GM12878 (cell line): ENCODE measurements around the gene TECR. TPM values are rescaled to one million over a fixed set of nuclear protein-coding genes. Genes with fewer than 3 reads are reported as not detected.

Experiments used
- ATAC-seq: fragments of 200-7000 bp; cut with Tn5 transposase; 3 replicates; pipeline ENCODE4 v1.9.1; 2020; ENCODE audit warnings: mild to moderate bottlenecking, moderate library complexity
- BruUV-seq: library from RNA; stranded (reverse); fragments of 400-500 nt; replicated peaks from 2 replicates; lab custom pipeline; 2021; lab: Mats Ljungman, UMichigan
- CTCF ChIA-PET: fragments of 300-600 bp; sonication (Branson Sonifier 250); formaldehyde crosslinking; extraction: SDS; loops from one replicate; lab custom pipeline; 2021; ENCODE audit warnings: inconsistent platforms; lab: Yijun Ruan, JAX
- POLR2A ChIA-PET: fragments of 350-600 bp; formaldehyde crosslinking; extraction: SDS; loops from one replicate; lab custom pipeline; 2021; ENCODE audit warnings: inconsistent platforms; lab: Charles Lee
- RAD21 ChIA-PET: fragments of 300-600 bp; sonication (Branson Sonifier 250); formaldehyde crosslinking; loops from one replicate; lab custom pipeline; 2023; ENCODE audit warnings: antibody characterized with exemption; ENCODE audit not compliant: unreplicated experiment; lab: Charles Lee
- SMC1A ChIA-PET: fragments of 300-600 bp; sonication (Branson Sonifier 250); formaldehyde crosslinking; loops from one replicate; lab custom pipeline; 2023; ENCODE audit not compliant: unreplicated experiment, uncharacterized antibody; lab: Charles Lee
- DNase-seq: peaks from one replicate; pipeline ENCODE4 v3.0.0-alpha.2; 2011; ENCODE audit warnings: low read depth, low spot score
- FAIRE-seq: peaks from 3 replicates; lab custom pipeline; 2011; peaks lifted over from hg19 to GRCh38; lab: Jason Lieb, UNC
- H2AFZ ChIP-seq: 2 replicates; pipeline ENCODE4 v1.6.0; 2011; ENCODE audit warnings: low read depth, low read length, control low read depth; ENCODE audit not compliant: control insufficient read depth
- H3K27ac ChIP-seq: 2 replicates; pipeline ENCODE4 v1.5.1; 2011; ENCODE audit warnings: control low read depth; ENCODE audit not compliant: control insufficient read depth, insufficient read depth
- H3K27me3 ChIP-seq, 2 experiments: replicated peaks in 1 of 2; 2 replicates each; pipeline versions ENCODE4 v1.6.0 to v1.6.1; 2011; ENCODE audit warnings: low read length in 1 of 2; ENCODE audit not compliant: control insufficient read depth in 2 of 2, insufficient read depth in 2 of 2
- H3K36me3 ChIP-seq, 2 experiments: 2 replicates each; pipeline ENCODE4 v1.5.1; 2011; ENCODE audit warnings: low read length in 1 of 2; ENCODE audit not compliant: control insufficient read depth in 2 of 2, insufficient read depth in 2 of 2
- H3K4me1 ChIP-seq: 2 replicates; pipeline ENCODE4 v1.6.1; 2011; ENCODE audit warnings: mild to moderate bottlenecking, low read length, moderate library complexity, mixed read lengths; ENCODE audit not compliant: control insufficient read depth, insufficient read depth
- H3K4me2 ChIP-seq: 2 replicates; pipeline ENCODE4 v1.6.0; 2011; ENCODE audit warnings: control low read depth; ENCODE audit not compliant: control insufficient read depth, insufficient read depth
- H3K4me3 ChIP-seq: fragments of 200-600 bp; sonication (generic); 2 replicates; pipeline ENCODE4 v1.5.1; 2016
- H3K79me2 ChIP-seq: 2 replicates; pipeline ENCODE4 v1.6.0; 2011; ENCODE audit warnings: low read length; ENCODE audit not compliant: control insufficient read depth, insufficient read depth
- H3K9ac ChIP-seq: 2 replicates; pipeline ENCODE4 v1.8.0; 2011; ENCODE audit warnings: low read length, control low read depth, mixed read lengths; ENCODE audit not compliant: control insufficient read depth, insufficient read depth
- H3K9me3 ChIP-seq: replicated peaks from 3 replicates; pipeline ENCODE4 v1.5.1; 2011; ENCODE audit warnings: mild to moderate bottlenecking, low read length; ENCODE audit not compliant: control insufficient read depth, insufficient read depth
- H4K20me1 ChIP-seq: 2 replicates; pipeline ENCODE4 v1.6.0; 2011; ENCODE audit not compliant: control insufficient read depth, insufficient read depth
- CBFB ChIP-seq: IDR thresholded peaks from 2 replicates; pipeline ENCODE4 v1.6.1; 2016; ENCODE audit warnings: antibody characterized with exemption, low read depth
- CREB1 ChIP-seq: IDR thresholded peaks from 2 replicates; pipeline ENCODE4 v1.6.1; 2012; ENCODE audit warnings: low read depth, mild to moderate bottlenecking, inconsistent platforms
- ESRRA ChIP-seq: IDR thresholded peaks from 2 replicates; pipeline ENCODE4 v1.6.1; 2012; ENCODE audit warnings: mild to moderate bottlenecking, low read length, improper control_type of control experiment
- EZH2 ChIP-seq: IDR thresholded peaks from 2 replicates; pipeline ENCODE4 v1.6.1; 2012; ENCODE audit warnings: low read depth, mild to moderate bottlenecking, control low read depth, inconsistent platforms, low read length, borderline replicate concordance; ENCODE audit not compliant: control insufficient read depth
- FOXM1 ChIP-seq: IDR thresholded peaks from 2 replicates; pipeline ENCODE4 v1.6.1; 2012; ENCODE audit warnings: low read depth, mild to moderate bottlenecking, inconsistent platforms, low read length, moderate library complexity
- MTA3 ChIP-seq: IDR thresholded peaks from 2 replicates; pipeline ENCODE4 v1.6.1; 2012; ENCODE audit warnings: low read length, inconsistent platforms, borderline replicate concordance
- NR2C2 ChIP-seq: IDR thresholded peaks from 2 replicates; pipeline ENCODE4 v1.6.1; 2011; ENCODE audit warnings: borderline replicate concordance, low read depth; ENCODE audit not compliant: control insufficient read depth, insufficient read length
- STAT1 ChIP-seq: fragments of 450-650 bp; conservative IDR thresholded peaks from 2 replicates; pipeline ENCODE4 v1.6.1; 2014; ENCODE audit warnings: antibody characterized with exemption, mild to moderate bottlenecking
- TCF12 ChIP-seq: IDR thresholded peaks from 2 replicates; pipeline ENCODE4 v1.6.1; 2011; ENCODE audit warnings: low read depth, mild to moderate bottlenecking, low read length
- YY1 ChIP-seq: IDR thresholded peaks from 2 replicates; pipeline ENCODE4 v1.6.1; 2011; ENCODE audit warnings: low read depth, mild to moderate bottlenecking, low read length
- ZNF207 ChIP-seq: fragments of 450-650 bp; IDR thresholded peaks from 2 replicates; pipeline ENCODE4 v1.6.1; 2014; ENCODE audit warnings: antibody characterized with exemption, mild to moderate bottlenecking, borderline replicate concordance
- ZNF217 ChIP-seq: fragments of 450-650 bp; IDR thresholded peaks from 2 replicates; pipeline ENCODE4 v1.6.1; 2017; ENCODE audit warnings: antibody characterized with exemption, mild to moderate bottlenecking
- WGBS: methylation state at CpG from one replicate; pipeline ENCODE4 v1.1.6; 2016; ENCODE audit warnings: low lambda C conversion rate; ENCODE audit not compliant: insufficient replicate concordance, insufficient coverage; ENCODE audit errors: missing lambda C conversion rate; 5-methylcytosine and 5-hydroxymethylcytosine counted together
- in situ Hi-C: fragments of 300-500 bp; cut with MboI; formaldehyde crosslinking; loops from 9 replicates; pipeline ENCODE4 v1.14.3; 2018; ENCODE audit warnings: mixed read lengths
- intact Hi-C: fragments of 100-400 bp; cut with micrococcal nuclease; formaldehyde crosslinking; loops from one replicate; pipeline ENCODE4 v1.14.2; 2022; ENCODE audit not compliant: unreplicated experiment
- polyA plus RNA-seq, 11 experiments: library from polyadenylated mRNA; depleted of rRNA in 4 of 11; unstranded in 6 of 11; stranded (reverse) in 5 of 11; fragments of >200 nt; fragmentation: Nextera tagmentation in 4 of 11; fragmentation: Illumina TruSeq in 1 of 11; extraction: Ambion mirVana in 4 of 11; extraction: Trizol in 1 of 11; gene quantifications; 1 replicate in 1 of 11; 2 replicates in 10 of 11; pipeline versions ENCODE4 v1.2.1 to v1.2.3, GENCODE V29; 2011 to 2016; ENCODE audit warnings: inconsistent platforms in 2 of 11, missing spikeins in 2 of 11, low read depth in 1 of 11
- total RNA-seq, 4 experiments: library from RNA; depleted of rRNA in 3 of 4; stranded (reverse); fragments of >200 nt in 3 of 4; fragmentation: Illumina TruSeq in 1 of 4; extraction: Trizol in 1 of 4; gene quantifications; 2 replicates each; pipeline versions ENCODE4 v1.2.1 to v1.2.3, GENCODE V29; 2013 to 2021
- TF ChIP-seq, protein P1 (sequence below): IDR thresholded peaks from 2 replicates; pipeline ENCODE4 v1.6.1; 2011; ENCODE audit warnings: borderline replicate concordance, low read depth, mild to moderate bottlenecking, moderate library complexity, mixed read lengths, low read length; ENCODE audit not compliant: insufficient read depth; ENCODE audit errors: extremely low read length
- TF ChIP-seq, protein P2 (sequence below): fragments of 450-650 bp; IDR thresholded peaks from 2 replicates; pipeline ENCODE4 v1.6.1; 2018; ENCODE audit warnings: borderline replicate concordance, mild to moderate bottlenecking; ENCODE audit not compliant: partially characterized antibody
- TF ChIP-seq, protein P3 (sequence below): fragments of 450-650 bp; formaldehyde crosslinking; IDR thresholded peaks from 2 replicates; pipeline ENCODE4 v1.5.0; 2022; ENCODE audit warnings: mild to moderate bottlenecking, missing genetic modification characterization
- TF ChIP-seq, protein P4 (sequence below): fragments of 450-650 bp; IDR thresholded peaks from 2 replicates; pipeline ENCODE4 v1.6.1; 2017; ENCODE audit warnings: mild to moderate bottlenecking

Gene TECR
- total and polyA plus RNA-seq, 10 of the 15 experiments (the other 5 are each of a cell fraction or from before 2014, with no cell fraction given) = 9.6 to 157 (median 64.2) TPM

DNA sequence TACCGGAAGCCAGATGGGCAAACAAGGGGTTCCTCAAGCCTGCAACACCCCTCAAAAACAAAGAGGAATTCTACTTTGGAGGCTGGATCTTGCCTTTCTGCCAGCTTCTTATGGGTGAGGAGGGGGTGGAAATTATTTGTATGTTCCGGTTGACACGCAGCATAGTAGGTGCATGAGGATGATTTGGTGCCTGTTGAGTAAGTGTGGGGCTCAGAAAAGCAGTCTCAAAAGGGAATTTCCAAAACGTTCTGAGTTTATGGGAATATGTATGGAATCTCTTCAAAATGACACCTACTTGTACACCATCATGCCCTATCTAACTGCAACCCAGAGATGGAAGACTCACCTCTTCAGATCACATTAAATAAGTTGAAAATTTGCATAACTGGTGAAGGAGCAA, 3.0 kb upstream of the TECR start:
- Histone ChIP-seq H3K9me3 (no peaks in the 10 kb centered on the region), H3K4me2 (no peak overlapping the region), H3K27me3 (no peaks in the 10 kb centered on the region), H3K79me2 (peaks cover 16% of the 10 kb centered on the region), H4K20me1 (no peaks in the 10 kb centered on the region), H2AFZ (no peak overlapping the region), H3K4me3 (no peak overlapping the region), H3K9ac (no peak overlapping the region), H3K27ac (no peak overlapping the region), H3K36me3 (no peaks in the 10 kb centered on the region), H3K4me1 (peaks cover 5% of the 10 kb centered on the region; the same call in 1 of the 2 replicates)
- TF ChIP-seq, protein P1, sequence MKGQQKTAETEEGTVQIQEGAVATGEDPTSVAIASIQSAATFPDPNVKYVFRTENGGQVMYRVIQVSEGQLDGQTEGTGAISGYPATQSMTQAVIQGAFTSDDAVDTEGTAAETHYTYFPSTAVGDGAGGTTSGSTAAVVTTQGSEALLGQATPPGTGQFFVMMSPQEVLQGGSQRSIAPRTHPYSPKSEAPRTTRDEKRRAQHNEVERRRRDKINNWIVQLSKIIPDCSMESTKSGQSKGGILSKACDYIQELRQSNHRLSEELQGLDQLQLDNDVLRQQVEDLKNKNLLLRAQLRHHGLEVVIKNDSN = no peak
- TF ChIP-seq EZH2 = no peak
- TF ChIP-seq FOXM1 = no peak
- no peak for TF ChIP-seq STAT1
- TF ChIP-seq, protein P2, sequence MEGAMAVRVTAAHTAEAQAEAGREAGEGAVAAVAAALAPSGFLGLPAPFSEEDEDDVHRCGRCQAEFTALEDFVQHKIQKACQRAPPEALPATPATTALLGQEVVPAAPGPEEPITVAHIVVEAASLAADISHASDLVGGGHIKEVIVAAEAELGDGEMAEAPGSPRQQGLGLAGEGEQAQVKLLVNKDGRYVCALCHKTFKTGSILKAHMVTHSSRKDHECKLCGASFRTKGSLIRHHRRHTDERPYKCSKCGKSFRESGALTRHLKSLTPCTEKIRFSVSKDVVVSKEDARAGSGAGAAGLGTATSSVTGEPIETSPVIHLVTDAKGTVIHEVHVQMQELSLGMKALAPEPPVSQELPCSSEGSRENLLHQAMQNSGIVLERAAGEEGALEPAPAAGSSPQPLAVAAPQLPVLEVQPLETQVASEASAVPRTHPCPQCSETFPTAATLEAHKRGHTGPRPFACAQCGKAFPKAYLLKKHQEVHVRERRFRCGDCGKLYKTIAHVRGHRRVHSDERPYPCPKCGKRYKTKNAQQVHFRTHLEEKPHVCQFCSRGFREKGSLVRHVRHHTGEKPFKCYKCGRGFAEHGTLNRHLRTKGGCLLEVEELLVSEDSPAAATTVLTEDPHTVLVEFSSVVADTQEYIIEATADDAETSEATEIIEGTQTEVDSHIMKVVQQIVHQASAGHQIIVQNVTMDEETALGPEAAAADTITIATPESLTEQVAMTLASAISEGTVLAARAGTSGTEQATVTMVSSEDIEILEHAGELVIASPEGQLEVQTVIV = no peak
- TF ChIP-seq, protein P3, sequence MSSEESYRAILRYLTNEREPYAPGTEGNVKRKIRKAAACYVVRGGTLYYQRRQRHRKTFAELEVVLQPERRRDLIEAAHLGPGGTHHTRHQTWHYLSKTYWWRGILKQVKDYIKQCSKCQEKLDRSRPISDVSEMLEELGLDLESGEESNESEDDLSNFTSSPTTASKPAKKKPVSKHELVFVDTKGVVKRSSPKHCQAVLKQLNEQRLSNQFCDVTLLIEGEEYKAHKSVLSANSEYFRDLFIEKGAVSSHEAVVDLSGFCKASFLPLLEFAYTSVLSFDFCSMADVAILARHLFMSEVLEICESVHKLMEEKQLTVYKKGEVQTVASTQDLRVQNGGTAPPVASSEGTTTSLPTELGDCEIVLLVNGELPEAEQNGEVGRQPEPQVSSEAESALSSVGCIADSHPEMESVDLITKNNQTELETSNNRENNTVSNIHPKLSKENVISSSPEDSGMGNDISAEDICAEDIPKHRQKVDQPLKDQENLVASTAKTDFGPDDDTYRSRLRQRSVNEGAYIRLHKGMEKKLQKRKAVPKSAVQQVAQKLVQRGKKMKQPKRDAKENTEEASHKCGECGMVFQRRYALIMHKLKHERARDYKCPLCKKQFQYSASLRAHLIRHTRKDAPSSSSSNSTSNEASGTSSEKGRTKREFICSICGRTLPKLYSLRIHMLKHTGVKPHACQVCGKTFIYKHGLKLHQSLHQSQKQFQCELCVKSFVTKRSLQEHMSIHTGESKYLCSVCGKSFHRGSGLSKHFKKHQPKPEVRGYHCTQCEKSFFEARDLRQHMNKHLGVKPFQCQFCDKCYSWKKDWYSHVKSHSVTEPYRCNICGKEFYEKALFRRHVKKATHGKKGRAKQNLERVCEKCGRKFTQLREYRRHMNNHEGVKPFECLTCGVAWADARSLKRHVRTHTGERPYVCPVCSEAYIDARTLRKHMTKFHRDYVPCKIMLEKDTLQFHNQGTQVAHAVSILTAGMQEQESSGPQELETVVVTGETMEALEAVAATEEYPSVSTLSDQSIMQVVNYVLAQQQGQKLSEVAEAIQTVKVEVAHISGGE = no peak
- no peak for TF ChIP-seq CREB1
- no peak for TF ChIP-seq ZNF217
- TF ChIP-seq, protein P4, sequence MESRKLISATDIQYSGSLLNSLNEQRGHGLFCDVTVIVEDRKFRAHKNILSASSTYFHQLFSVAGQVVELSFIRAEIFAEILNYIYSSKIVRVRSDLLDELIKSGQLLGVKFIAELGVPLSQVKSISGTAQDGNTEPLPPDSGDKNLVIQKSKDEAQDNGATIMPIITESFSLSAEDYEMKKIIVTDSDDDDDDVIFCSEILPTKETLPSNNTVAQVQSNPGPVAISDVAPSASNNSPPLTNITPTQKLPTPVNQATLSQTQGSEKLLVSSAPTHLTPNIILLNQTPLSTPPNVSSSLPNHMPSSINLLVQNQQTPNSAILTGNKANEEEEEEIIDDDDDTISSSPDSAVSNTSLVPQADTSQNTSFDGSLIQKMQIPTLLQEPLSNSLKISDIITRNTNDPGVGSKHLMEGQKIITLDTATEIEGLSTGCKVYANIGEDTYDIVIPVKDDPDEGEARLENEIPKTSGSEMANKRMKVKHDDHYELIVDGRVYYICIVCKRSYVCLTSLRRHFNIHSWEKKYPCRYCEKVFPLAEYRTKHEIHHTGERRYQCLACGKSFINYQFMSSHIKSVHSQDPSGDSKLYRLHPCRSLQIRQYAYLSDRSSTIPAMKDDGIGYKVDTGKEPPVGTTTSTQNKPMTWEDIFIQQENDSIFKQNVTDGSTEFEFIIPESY = no peak
- no peak for TF ChIP-seq TCF12
- no peak for TF ChIP-seq ESRRA
- TF ChIP-seq ZNF207 = no peak
- no peak for TF ChIP-seq YY1
- no peak for TF ChIP-seq NR2C2
- TF ChIP-seq MTA3 = no peak
- TF ChIP-seq CBFB = no peak
- ATAC-seq (no peak), FAIRE-seq (no peak), DNase-seq (no peak)
- 75% methylated on average over 4 of the region's 4 CpGs for WGBS
- SMC1A ChIA-PET = no interaction called here
- no TSS peak for BruUV-seq
- intact Hi-C loops (no loop called here), in situ Hi-C loops (no loop called here)
- POLR2A ChIA-PET = interaction anchor here (1.0 kb wide), 1 partner anchor 9 kb away, joined by 3 read pairs; the partner anchor contains the start of gene DNAJB1
- CTCF ChIA-PET = no interaction called here
- RAD21 ChIA-PET = no interaction called here
